Mucosa of stomach (tissue), 1 donor: ENCODE results near the gene TUBB.

ENCODE experiments used
- H3K27me3 ChIP-seq: one replicate; pipeline ENCODE4 v1.7.0; 2013; ENCODE audit warnings: mild to moderate bottlenecking, low read length; ENCODE audit not compliant: control insufficient read depth, insufficient read depth
- H3K36me3 ChIP-seq: one replicate; pipeline ENCODE4 v1.7.0; 2013; ENCODE audit warnings: low read length; ENCODE audit not compliant: control insufficient read depth, insufficient read depth
- H3K4me1 ChIP-seq: one replicate; pipeline ENCODE4 v1.7.0; 2013; ENCODE audit warnings: mild to moderate bottlenecking, low read length; ENCODE audit not compliant: control insufficient read depth, insufficient read depth
- H3K4me3 ChIP-seq: one replicate; pipeline ENCODE4 v1.7.0; 2013; ENCODE audit warnings: low read length
- H3K9ac ChIP-seq: one replicate; pipeline ENCODE4 v1.7.0; 2013; ENCODE audit warnings: mild to moderate bottlenecking, low read length, moderate library complexity
- H3K9me3 ChIP-seq: one replicate; pipeline ENCODE4 v1.7.0; 2013; ENCODE audit warnings: mild to moderate bottlenecking, low read length, moderate library complexity; ENCODE audit not compliant: control insufficient read depth
- donor health status: Pancreatic carcinoma.

Gene TUBB

DNA sequence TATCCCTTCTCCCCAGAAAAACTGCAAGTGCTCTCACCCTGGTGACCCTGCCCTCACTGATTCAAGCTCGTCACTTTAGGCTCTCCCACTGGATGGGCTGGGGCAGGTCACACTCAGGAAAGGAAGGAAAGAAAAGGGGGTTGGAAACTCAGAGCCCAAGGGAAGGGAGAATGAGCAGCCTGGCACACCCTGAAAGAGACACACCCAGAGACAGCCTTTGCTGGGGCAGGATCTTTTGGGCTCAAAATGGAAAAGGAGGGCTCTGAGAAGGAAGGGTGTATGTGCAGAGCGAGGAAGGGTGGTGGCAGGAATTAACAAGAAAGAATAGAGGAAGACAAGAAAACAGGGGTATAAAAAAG is 36.2 kb upstream of the TUBB start:
- Histone ChIP-seq H3K4me3 (peak overlapping the region; percentile 19), H3K9me3 (no peaks in the 10 kb centered on the region), H3K27me3 (peaks cover 8% of the 10 kb centered on the region), H3K36me3 (no peaks in the 10 kb centered on the region), H3K4me1 (peaks cover 43% of the 10 kb centered on the region), H3K9ac (peak overlapping the region; percentile 60)

DNA sequence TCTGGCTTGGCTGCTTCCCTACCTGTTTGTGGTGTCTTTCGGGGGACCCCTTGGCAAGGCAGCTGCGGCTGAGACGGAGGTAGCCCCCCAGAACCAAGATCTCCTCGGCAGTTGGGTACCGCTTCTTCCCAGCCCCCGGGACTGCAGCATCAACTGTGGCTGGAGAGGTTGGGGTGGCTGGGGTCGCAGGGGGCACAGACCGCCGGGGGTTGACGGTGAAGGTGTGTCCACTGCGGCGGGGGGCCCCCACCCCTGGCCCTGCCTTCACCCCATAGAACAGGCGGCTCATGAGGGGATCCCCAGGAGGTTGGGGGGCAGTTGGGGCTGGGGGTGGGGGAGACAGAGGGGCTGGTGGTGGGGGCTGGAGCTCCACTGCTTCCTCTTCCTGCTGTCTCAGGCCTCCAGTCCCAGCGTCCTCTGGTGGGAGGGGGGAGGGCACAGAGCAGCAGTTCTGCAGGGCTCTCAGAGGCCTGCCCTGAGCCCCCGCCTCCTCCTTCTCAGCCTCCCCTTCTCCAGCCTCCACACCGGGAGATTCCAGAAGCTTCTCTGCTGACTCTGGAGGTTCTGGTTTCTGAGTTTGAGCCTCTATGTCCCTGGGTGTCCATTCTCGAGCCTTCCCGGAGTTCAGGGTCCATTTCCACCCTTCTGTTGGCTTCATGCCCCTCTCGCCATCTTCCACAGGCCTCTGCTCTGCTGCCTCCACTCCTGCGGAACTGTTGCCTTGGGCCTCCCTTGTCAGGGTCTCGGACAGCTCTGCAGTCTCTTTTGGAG is 35.6 kb upstream of the TUBB start:
- no peaks in the 10 kb centered on the region for H3K9me3 ChIP-seq
- H3K36me3 ChIP-seq = no peaks in the 10 kb centered on the region
- peaks cover 6% of the 10 kb centered on the region for H3K27me3 ChIP-seq
- peak overlapping the region; percentile 71 for H3K9ac ChIP-seq
- H3K4me3 ChIP-seq = peak overlapping the region; percentile 55
- peaks cover 38% of the 10 kb centered on the region for H3K4me1 ChIP-seq

GRCh38 chr6:30685157-30686008 is 34.8 kb upstream of the TUBB start:
- no peaks in the 10 kb centered on the region for H3K9me3 ChIP-seq
- peaks cover 42% of the 10 kb centered on the region for H3K4me1 ChIP-seq
- H3K9ac ChIP-seq = peak overlapping the region; percentile 71
- H3K4me3 ChIP-seq = peak overlapping the region; percentile 55
- no peaks in the 10 kb centered on the region for H3K36me3 ChIP-seq
- H3K27me3 ChIP-seq = peaks cover 3% of the 10 kb centered on the region

DNA sequence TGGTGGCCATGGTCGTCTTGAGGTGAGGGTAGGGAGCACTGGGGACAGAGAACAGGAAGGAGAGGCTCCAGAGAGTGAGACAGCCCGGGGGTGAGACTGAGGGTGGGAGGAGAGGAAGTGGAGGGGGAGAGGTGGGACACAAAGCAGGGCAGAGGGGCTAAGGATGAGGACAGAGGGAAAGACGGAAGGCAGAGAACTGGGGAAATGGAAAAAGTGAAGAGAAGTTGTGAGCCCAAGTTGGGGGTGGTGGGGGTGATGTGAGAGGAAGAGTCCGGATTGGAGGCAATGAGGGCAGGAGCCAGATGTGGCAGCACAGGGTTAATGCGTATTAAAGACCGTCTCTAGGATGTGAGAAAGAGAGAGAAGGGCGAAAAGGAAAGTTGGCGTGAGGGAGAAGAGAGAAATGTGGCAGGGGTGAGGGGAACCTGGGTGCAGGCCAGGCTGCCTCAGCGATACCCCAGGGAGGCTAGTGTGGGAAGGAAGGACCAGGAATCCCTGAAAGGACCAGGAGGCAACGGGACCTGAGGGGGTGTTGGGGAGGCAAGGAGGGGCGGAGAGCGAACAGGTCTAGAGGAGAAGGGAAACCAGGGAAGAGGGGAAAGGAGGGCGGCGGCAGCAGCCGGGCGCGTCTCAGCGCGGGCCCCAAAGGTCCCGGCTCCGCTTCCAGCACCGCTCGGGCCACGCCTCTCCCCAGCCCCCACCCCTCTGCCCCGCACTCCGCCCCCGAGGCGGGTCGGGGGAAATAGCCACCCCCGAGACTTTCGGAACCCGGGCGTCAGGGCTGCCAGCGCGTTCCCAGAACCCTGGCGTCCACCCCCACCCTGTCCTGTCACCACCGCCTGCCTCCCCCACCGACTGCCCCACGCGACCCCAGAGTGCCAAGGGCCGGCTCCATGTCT is 33.9 kb upstream of the TUBB start, which contains the start of gene PPP1R18:
TSS of gene PPP1R18 (minus strand) at position 637 of the 899 bp plus-strand sequence. CDS start at position 10, 627 bp downstream.
- H3K4me1 ChIP-seq = peaks cover 43% of the 10 kb centered on the region
- peak within 1 kb of the TSS; percentile 61 for H3K4me3 ChIP-seq
- H3K36me3 ChIP-seq = no peaks in the 10 kb centered on the region
- peaks cover 3% of the 10 kb centered on the region for H3K27me3 ChIP-seq
- peak within 1 kb of the TSS; percentile 71 for H3K9ac ChIP-seq
- H3K9me3 ChIP-seq = no peaks in the 10 kb centered on the region

GRCh38 chr6:30686908-30687658 is 33.1 kb upstream of the TUBB start:
- Histone ChIP-seq H3K27me3 (peaks cover 3% of the 10 kb centered on the region), H3K36me3 (no peaks in the 10 kb centered on the region), H3K4me1 (peaks cover 43% of the 10 kb centered on the region), H3K9me3 (no peaks in the 10 kb centered on the region), H3K9ac (peak overlapping the region; percentile 71), H3K4me3 (peak overlapping the region; percentile 61)

DNA sequence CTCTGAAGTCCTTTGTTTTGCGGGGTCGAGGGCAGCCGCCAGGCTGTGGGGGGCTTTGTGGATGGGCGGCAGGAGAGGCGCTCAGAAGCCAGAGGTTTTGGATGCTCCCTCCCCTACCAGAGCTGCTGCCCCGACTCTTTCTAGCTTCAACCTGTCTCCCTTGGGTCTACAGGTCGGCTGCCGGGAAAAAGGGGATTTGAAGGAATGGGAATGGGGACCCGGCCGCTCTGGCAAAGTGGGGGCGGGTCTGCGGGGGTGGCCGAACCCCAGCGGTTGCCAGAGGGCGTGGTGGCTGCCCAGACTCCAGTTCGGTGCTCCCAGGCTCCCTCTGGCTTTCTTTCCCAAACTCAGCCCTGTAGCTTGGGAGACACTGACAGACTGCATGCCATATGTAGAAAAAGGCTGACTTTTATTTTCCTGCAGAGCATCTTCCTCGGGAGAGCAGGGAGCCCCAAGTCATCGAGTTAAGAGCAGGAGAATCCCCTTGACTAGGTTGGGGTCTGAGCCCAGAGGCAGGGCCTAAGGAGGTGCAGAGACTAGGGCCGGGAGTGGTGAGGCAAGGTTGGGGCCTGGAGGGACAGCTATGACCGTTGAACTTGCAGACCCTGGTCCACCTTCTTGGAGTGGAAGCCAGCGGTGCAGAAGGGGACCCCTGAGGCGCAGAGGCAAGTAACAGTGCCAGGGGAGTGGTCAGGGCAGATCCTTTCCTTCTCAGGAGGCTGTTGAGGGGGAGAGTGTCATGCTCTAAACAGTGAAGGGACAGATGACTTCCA is 32.3 kb upstream of the TUBB start:
- Histone ChIP-seq H3K36me3 (no peaks in the 10 kb centered on the region), H3K4me3 (no peak overlapping the region), H3K4me1 (peaks cover 37% of the 10 kb centered on the region), H3K9me3 (no peaks in the 10 kb centered on the region), H3K9ac (peak overlapping the region; percentile 71), H3K27me3 (peaks cover 3% of the 10 kb centered on the region)

DNA sequence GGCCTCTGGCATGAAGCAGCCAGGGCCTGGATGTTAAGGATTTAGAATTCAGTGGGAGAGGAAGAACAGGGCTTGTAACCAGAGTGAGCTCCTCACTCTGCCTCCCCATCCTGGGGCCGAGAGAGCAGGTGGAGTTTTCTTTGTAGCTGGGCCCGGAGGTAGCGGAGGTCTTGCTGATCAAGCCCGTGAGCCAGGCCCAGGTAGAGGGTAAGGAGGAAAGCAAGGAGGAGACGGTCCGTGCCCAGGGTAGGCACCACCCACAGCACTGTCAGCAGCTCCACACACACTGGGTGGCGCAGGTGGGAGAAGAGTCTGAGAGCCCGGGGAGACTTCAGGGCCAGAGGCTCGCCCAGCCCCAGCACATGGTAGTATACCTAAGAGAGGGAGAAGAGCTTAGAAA is 31.6 kb upstream of the TUBB start:
- H3K4me3 ChIP-seq = no peak overlapping the region
- peaks cover 37% of the 10 kb centered on the region for H3K4me1 ChIP-seq
- no peak overlapping the region for H3K9ac ChIP-seq

GRCh38 chr6:30689022-30689865 is 30.9 kb upstream of the TUBB start:
- Histone ChIP-seq H3K36me3 (no peaks in the 10 kb centered on the region), H3K4me1 (peaks cover 37% of the 10 kb centered on the region), H3K9me3 (no peaks in the 10 kb centered on the region), H3K9ac (no peak overlapping the region), H3K4me3 (no peak overlapping the region), H3K27me3 (peaks cover 3% of the 10 kb centered on the region)

More for the DNA sequence above, 31.6 kb upstream of the TUBB start:
- Histone ChIP-seq H3K36me3 (no peaks in the 10 kb centered on the region), H3K27me3 (peaks cover 3% of the 10 kb centered on the region), H3K9me3 (no peaks in the 10 kb centered on the region)

DNA sequence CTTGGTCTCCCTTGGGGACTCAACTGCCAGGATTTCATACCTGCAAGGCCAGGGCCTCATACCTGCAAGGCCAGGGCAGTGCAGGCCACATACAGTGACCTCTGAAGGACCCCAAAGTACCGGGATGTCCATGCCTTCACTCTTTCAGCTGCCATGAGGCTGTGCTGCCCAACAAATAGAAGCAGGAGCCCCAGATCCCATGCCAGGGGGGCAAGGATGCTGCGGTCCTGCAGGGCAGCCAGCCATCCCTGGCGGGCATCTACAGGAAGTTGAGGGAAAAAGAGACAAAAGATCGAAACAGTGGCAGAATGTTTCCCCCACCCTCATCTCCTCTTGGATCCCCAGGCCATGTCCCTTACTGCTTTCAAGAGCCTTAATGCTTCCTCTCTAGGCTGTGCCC is 30.2 kb upstream of the TUBB start:
- Histone ChIP-seq H3K9ac (peak overlapping the region; percentile 50), H3K27me3 (peaks cover 3% of the 10 kb centered on the region), H3K9me3 (no peaks in the 10 kb centered on the region), H3K4me1 (peaks cover 34% of the 10 kb centered on the region), H3K4me3 (peak overlapping the region; percentile 74), H3K36me3 (no peaks in the 10 kb centered on the region)
